ENCODE results near the gene JPH4. TPM values are rescaled to one million over a fixed set of nuclear protein-coding genes. Genes with fewer than 3 reads are reported as not detected.

Gene JPH4
- total and polyA plus RNA-seq, 12 donors, result 0.42 to 35.8 (median 4.7) TPM

GRCh38 chr14:23533652-23534435, 44.7 kb downstream of the JPH4 start:
- Histone ChIP-seq H3K36me3 (replicated peaks in 1 of 2) (no peaks in the 10 kb centered on the region), H3K4me1 (replicated peaks in 1 of 2) (no peaks in the 10 kb centered on the region), H3K27ac (no peak overlapping the region), H3K9me3 (replicated peaks in 1 of 3) (no peaks in the 10 kb centered on the region), H3K4me3 (no peak overlapping the region), H3K27me3 (no peaks in the 10 kb centered on the region)
- no peak for TF ChIP-seq CTCF (IDR thresholded peaks at IDR 0.05)
- TF ChIP-seq POLR2A (IDR thresholded peaks at IDR 0.05), result no peak
- no peak for DNase-seq
- WGBS, 4 donors, result 88 to 95% (median 92%) methylated on average over 6 to 16 of the region's 16 CpGs
- intact Hi-C loops (cut with DNase I), result no loop called here

- Histone ChIP-seq H3K4me3 (no peak overlapping the region), H3K27ac (no peak overlapping the region), H3K4me1 (replicated peaks in 1 of 2) (no peaks in the 10 kb centered on the region), H3K27me3 (no peaks in the 10 kb centered on the region), H3K9me3 (replicated peaks in 1 of 3) (no peaks in the 10 kb centered on the region), H3K36me3 (replicated peaks in 1 of 2) (no peaks in the 10 kb centered on the region)
- intact Hi-C loops (cut with DNase I), result no loop called here
- TF ChIP-seq POLR2A (IDR thresholded peaks at IDR 0.05) (no peak), CTCF (IDR thresholded peaks at IDR 0.05) (no peak)
- DNase-seq, result no peak
- 92 to 94% (median 93%) methylated on average over 5 to 7 of the region's 7 CpGs for WGBS, 4 donors
These were observed 45.9 kb downstream of the JPH4 start for GRCh38 chr14:23532658-23533057.

DNA sequence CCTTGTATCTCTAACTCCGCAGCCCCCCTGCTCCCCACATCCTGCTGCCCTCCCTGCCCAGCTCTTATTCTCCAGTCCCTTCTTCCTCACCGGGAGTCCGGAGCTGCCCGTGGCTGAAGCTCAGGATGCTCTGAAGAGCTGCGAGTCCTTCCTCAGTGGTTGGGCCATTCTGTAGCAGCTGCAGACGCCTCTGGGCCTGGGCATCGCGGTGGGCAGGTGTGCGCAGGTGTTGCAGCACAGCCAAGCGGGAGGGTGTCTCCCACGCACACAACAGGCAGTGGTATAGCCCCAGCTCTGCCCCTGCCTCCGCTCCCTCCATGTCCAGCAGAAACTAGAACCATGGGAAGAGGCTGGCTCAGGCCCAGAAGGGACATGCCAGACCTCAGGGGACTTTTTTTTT, 47.2 kb downstream of the JPH4 start:
- Histone ChIP-seq H3K27me3 (no peaks in the 10 kb centered on the region), H3K4me1 (replicated peaks in 1 of 2) (no peaks in the 10 kb centered on the region), H3K9me3 (replicated peaks in 1 of 3) (no peaks in the 10 kb centered on the region), H3K27ac (peak overlapping the region in 1 of 5 donors; percentile 73), H3K4me3 (no peak overlapping the region), H3K36me3 (replicated peaks in 1 of 2) (no peaks in the 10 kb centered on the region)
- no peak for DNase-seq
- 82 to 93% (median 90%) methylated on average over 11 to 12 of the region's 12 CpGs for WGBS, 4 donors
- TF ChIP-seq CTCF (IDR thresholded peaks at IDR 0.05) (no peak), POLR2A (IDR thresholded peaks at IDR 0.05) (no peak)
- intact Hi-C loops (cut with DNase I), result no loop called here

DNA sequence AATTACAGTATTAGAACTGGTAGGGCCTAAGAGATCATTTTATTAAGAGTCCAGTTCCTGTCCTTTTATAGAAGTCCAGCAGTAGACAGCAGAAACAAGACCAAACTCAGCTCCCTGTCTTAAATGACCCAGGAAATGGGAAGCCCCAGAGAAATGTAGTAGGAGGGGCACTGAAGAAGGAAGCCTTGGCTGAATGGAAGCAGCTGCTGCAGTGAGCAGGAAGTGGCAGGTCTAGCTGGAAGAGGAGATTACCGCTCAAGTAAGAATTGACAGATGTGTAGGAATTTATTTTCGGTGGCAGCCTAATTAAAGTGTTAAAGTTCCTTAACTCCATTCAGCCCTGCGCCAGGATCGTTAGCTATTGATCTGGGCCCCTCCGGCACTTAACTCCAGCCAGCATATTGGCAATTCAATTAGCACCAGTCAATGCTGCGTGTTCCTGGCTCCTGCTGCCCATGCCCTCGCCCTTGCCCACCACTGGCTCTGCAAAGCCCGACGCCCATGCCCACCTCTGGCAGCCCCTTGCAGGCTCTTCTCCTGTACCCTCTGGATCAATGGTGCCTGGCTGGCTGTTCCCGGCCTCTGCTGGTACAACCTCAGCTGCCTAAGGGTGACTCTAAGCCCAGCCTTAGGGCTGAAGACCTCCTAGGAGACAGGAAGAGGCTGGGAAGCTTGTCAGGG, 48.1 kb downstream of the JPH4 start:
- Histone ChIP-seq H3K36me3 (replicated peaks in 1 of 2) (no peaks in the 10 kb centered on the region), H3K4me1 (replicated peaks in 1 of 2) (no peaks in the 10 kb centered on the region), H3K4me3 (no peak overlapping the region), H3K27ac (peak overlapping the region in 2 of 5 donors; percentile 26 to 73), H3K9me3 (replicated peaks in 1 of 3) (no peaks in the 10 kb centered on the region), H3K27me3 (no peaks in the 10 kb centered on the region)
- no peak for TF ChIP-seq POLR2A (IDR thresholded peaks at IDR 0.05)
- TF ChIP-seq CTCF (IDR thresholded peaks at IDR 0.05), result no peak
- 75 to 83% (median 81%) methylated on average over 9 to 10 of the region's 10 CpGs for WGBS, 4 donors
- DNase-seq, result no peak
- intact Hi-C loops (cut with DNase I), result no loop called here
